ENCODE results near the gene RAB7A.

The RAB7A gene

GRCh38 chr3:128686465-128686864 is 39.5 kb upstream of the RAB7A start:
- TF ChIP-seq ZFX (IDR thresholded peaks at IDR 0.05) (no peak), CTCF (conservative IDR thresholded peaks at IDR 0.05) (no peak)
- H3K27ac ChIP-seq = no peak overlapping the region

DNA sequence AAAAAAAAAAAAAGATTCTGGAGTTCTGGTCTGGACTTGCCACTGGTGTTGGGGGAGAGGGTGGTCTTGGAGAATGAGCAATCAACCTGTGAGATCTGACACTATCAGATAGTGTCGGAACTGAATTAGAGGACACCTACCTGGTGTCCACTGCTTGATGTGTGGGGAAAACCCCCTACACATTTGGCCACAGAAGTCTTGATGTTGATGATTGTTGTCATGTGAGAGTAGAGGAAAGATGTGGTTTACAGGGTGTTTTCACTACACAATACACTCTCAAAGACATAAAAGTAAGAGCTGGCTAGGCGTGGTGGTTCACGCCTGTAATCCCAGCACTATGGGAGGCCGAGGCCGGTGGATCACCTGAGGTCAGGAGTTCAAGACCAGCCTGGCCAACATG is 36.9 kb upstream of the RAB7A start:
- no peak for TF ChIP-seq CTCF (conservative IDR thresholded peaks at IDR 0.05)
- TF ChIP-seq ZFX (IDR thresholded peaks at IDR 0.05) = no peak

DNA sequence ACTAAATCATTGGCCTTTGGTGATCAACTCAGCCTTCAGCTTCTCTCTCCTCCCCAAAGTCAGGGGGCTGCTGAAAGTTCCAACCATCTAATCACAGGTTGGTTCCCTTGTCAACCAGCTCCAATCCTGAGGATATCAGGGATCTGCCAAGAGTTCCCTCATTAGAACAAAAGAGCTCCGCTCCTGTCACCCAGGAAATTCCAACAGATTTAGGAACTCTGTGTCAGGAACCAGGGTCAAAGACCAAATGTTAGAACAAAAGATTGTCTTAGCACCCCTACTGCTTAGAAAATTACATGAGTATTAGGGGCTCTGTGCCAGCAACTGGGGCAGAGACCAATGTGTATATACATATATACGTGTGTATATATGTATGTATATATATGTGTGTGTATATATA is 32.3 kb upstream of the RAB7A start:
- no peak for TF ChIP-seq CTCF (conservative IDR thresholded peaks at IDR 0.05)
- no peak for TF ChIP-seq ZFX (IDR thresholded peaks at IDR 0.05)
- H3K27ac ChIP-seq = no peak overlapping the region

More for the DNA sequence above, 36.9 kb upstream of the RAB7A start:
- no peak overlapping the region for H3K27ac ChIP-seq

DNA sequence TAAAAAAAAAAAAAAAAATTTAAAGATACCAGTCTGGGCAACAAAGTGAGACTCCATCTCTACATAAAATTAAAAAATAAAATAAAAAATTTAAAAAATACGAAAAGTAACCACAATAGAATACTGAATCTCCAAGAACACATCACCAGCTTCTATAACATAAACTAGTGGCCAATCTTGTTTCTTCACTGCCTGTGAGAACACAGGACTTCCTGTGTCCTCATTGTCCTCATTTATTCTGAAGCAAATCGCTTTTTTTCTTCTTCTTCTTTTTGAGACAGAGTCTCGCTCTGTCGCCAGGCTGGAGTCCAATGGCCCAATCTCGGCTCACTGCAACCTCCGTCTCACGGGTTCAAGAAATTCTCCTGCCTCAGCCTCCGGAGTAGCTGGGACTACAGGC is 28.6 kb upstream of the RAB7A start:
- no peak overlapping the region for H3K27ac ChIP-seq
- TF ChIP-seq CTCF (conservative IDR thresholded peaks at IDR 0.05) = no peak
- no peak for TF ChIP-seq ZFX (IDR thresholded peaks at IDR 0.05)

DNA sequence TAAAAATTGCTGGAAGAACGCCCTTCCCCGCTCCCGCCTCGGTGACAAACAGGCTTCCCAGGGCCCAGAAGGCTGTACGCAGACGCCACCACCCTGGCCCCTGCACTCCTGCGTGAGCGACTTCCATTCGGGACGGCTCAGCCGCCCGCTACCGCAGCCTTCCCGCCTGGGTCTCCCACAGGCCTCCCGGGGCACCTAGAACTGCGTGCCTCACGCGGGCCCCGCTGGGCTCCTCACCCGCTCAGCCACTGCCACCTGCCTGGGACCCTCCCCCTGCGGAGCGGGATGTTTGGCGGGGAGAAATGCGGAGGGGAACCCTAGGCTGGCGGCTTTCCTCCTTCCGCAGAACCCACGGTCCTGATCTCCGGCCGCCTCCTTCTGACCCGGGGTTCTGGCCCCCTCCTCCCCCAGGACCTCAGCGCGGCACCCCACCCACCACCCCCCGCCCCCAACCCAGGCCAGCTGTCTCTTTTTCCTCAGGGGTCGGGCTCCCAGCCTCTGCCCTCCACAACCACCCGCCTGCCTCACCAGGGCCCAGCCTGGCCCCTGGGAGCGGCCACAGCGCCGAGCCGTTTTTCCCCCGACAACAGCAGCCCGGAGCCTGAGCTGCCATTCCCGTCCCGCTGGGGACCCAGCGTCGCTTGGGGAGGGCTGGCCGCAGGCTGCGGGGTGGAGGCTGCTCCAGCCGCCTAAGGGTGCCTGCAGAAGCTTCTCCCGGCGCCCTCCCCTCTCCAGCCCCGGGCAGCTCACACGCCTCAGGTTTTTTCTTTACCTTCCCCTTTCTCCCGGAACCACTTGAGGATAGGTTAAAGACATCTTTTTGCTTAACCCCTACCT is 27.6 kb upstream of the RAB7A start:
- TF ChIP-seq ZFX (IDR thresholded peaks at IDR 0.05) (no peak), CTCF (conservative IDR thresholded peaks at IDR 0.05) (no peak)
- no peak overlapping the region for H3K27ac ChIP-seq

GRCh38 chr3:128701342-128702212 is 24.4 kb upstream of the RAB7A start:
- TF ChIP-seq ZFX (IDR thresholded peaks at IDR 0.05) = no peak
- TF ChIP-seq CTCF (conservative IDR thresholded peaks at IDR 0.05) = no peak
- H3K27ac ChIP-seq = no peak overlapping the region

GRCh38 chr3:128702391-128702790 is 23.6 kb upstream of the RAB7A start:
- H3K27ac ChIP-seq = no peak overlapping the region
- TF ChIP-seq ZFX (IDR thresholded peaks at IDR 0.05) = no peak
- TF ChIP-seq CTCF (conservative IDR thresholded peaks at IDR 0.05) = no peak
